NK-92 treated with Interleukin-12 subunit alpha and Interleukin-12 subunit beta, amount 100 ng/mL, for 24 hours (cell line): ENCODE results near the gene ATP1A4.

Experiments
- DNase-seq: peaks from one replicate; lab custom pipeline; 2025; lab: John Stamatoyannopoulos, UW

ATP1A4 gene

GRCh38 chr1:160228431-160228830 lies 77.0 kb downstream of the ATP1A4 start:
- DNase-seq = no peak

GRCh38 chr1:160232911-160233310 lies 81.5 kb downstream of the ATP1A4 start:
- no peak for DNase-seq
